ENCODE data around the gene KRT76.

- TF ChIP-seq CTCF (IDR thresholded peaks at IDR 0.05 in 8 of 11, conservative IDR thresholded peaks at IDR 0.05 in 3 of 11) (no peak), POLR2AphosphoS5 (IDR thresholded peaks at IDR 0.05) (no peak), POLR2A (IDR thresholded peaks at IDR 0.05) (no peak)
Measured at GRCh38 chr12:52813885-52814709, 37.0 kb upstream of the KRT76 start, which contains the start of gene KRT4.

Measured in spleen (tissue), 7 donors.